ENCODE measurements around the gene VSTM2L. TPM values are rescaled to one million over a fixed set of nuclear protein-coding genes. Genes with fewer than 3 reads are reported as not detected.

VSTM2L gene
- total and polyA plus RNA-seq, 2 of the 4 experiments (the other 2 are of a cell fraction) = 0.18 to 0.19 TPM

GRCh38 chr20:37885042-37885441 is 17.9 kb upstream of the VSTM2L start:
- DNase-seq = no peak
- Histone ChIP-seq H2BK120ac (ENCODE audit: low read depth, low read length) (no peak overlapping the region), H4K20me1 (ENCODE audit: insufficient read depth, low read length) (no peaks in the 10 kb centered on the region), H3K9me3 (ENCODE audit: control insufficient read depth, insufficient read depth, low read length) (no peaks in the 10 kb centered on the region), H3K4me1 (ENCODE audit: control insufficient read depth, insufficient read depth, low read length) (no peaks in the 10 kb centered on the region), H2AK9ac (replicated peaks; ENCODE audit: low read depth, low read length, poor library complexity) (no peak overlapping the region), H2BK5ac (ENCODE audit: low read depth, low read length, poor library complexity, severe bottlenecking) (no peak overlapping the region), H2BK20ac (ENCODE audit: low read depth, low read length) (no peak overlapping the region), H3K4ac (ENCODE audit: low read depth, low read length) (no peak overlapping the region), H2BK15ac (ENCODE audit: low read depth, low read length) (no peak overlapping the region), H3K14ac (replicated peaks; ENCODE audit: low read depth, low read length) (no peak overlapping the region), H4K8ac (ENCODE audit: low read depth in 2 of 2, low read length in 2 of 2) (no peak overlapping the region), H3K36me3 (ENCODE audit: control insufficient read depth, insufficient read depth, low read length) (no peaks in the 10 kb centered on the region), H3K18ac (ENCODE audit: low read depth, low read length) (no peak overlapping the region), H3K79me1 (ENCODE audit: low read depth in 1 of 2, low read length in 2 of 2) (no peaks in the 10 kb centered on the region), H4K5ac (ENCODE audit: low read depth, low read length) (no peak overlapping the region), H2AFZ (replicated peaks; ENCODE audit: low read length, poor library complexity) (no peak overlapping the region), H3K23ac (ENCODE audit: low read depth, low read length) (no peak overlapping the region), H3K56ac (ENCODE audit: extremely low read depth, insufficient read depth, low read length) (no peak overlapping the region), H4K91ac (ENCODE audit: insufficient read depth, low read depth, low read length) (no peak overlapping the region), H3K9ac (ENCODE audit: low read depth, low read length) (no peak overlapping the region), H2AK5ac (ENCODE audit: low read depth, low read length) (no peak overlapping the region), H3K9me1 (ENCODE audit: insufficient read depth, low read length) (0 out of 2 replicates have a peak, but pooled peaks cover 2% of the 10 kb centered on the region), H3K27me3 (ENCODE audit: control insufficient read depth, insufficient read depth, low read length) (peaks cover 36% of the 10 kb centered on the region), H3K27ac (ENCODE audit: insufficient read depth, low read length) (no peak overlapping the region), H3K4me3 (ENCODE audit: insufficient read depth, low read depth, low read length) (no peak overlapping the region), H3K4me2 (ENCODE audit: low read depth, low read length) (no peak overlapping the region)
- 100% methylated on average over 1 of the region's 8 CpGs; no CpG with 5 or more reads in 1 of the 2 experiments for WGBS, 2 experiments (ENCODE audit: extremely low coverage in 2 of 2, insufficient read length in 1 of 2)
- dilution Hi-C loops (cut with HindIII; ENCODE audit: low sequenced_read_pairs, unreplicated experiment) = no loop called here
- ATAC-seq (ENCODE audit: low read depth) = no peak
- TF ChIP-seq MAZ (IDR thresholded peaks at IDR 0.05; ENCODE audit: borderline replicate concordance, low read depth, low read length) (no peak), SMC3 (IDR thresholded peaks at IDR 0.05; ENCODE audit: low read depth, low read length) (no peak), BHLHE40 (IDR thresholded peaks at IDR 0.05; ENCODE audit: low read depth, low read length) (no peak)
- intact Hi-C loops (cut with micrococcal nuclease) = no loop called here
- in situ Hi-C loops (cut with MboI; ENCODE audit: low sequenced_read_pairs) = no loop called here
- ChIA-PET CTCF (no interaction called here), POLR2A (ENCODE audit: unreplicated experiment) (no interaction called here)
- BruUV-seq (replicated peaks) = no TSS peak
